Activated T-cell treated with anti-CD3 and anti-CD28 coated beads for 24 hours (primary cell): ENCODE data around the gene RPL35.

Source experiments
- DNase-seq: peaks from one replicate; pipeline ENCODE4 v3.0.0-alpha.2; 2020; ENCODE audit warnings: low read depth

The RPL35 gene

DNA sequence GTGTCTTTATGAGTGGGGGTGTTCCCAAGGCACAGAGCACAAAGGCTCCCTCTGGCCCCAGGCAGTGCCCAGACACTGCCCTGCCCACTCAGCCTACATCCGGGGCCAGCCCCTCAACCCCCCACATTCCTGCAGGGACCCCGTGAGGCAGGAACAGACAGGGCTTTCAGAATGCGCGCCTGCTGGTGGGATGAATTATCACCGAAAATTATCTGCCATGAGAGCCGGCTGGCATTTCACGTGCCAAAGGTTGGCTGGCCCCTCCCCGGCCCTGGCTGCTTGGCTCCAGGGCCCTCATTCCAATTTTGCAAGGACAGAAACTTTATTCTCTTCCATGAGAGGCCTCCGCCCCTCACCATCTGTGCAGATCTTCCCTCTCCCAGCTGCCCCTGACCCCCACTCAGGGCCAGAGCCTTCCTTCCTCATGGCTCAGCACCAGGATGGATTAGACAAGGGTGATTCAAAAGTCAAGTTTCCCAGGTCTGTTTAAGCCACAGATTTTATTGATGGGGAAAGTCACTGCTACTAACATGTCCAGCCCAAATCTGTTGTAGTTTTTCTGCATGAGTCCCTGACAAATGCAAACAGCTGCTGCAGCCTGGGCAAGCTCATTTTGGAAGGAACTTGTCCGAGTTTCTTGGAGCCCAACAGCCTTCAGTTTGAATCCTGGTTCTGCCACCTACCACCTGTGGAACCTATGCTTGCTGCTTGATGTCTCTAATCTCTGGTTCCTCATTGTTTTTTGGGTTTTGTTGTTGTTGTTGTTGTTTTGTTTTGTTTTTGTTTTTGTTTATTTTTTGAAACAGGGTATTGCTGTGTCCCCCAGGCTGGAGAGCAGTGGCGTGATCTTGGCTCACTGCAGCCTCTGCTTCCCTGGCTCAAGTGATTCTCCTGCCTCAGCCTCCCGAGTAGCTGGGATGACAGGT lies 40.8 kb downstream of the RPL35 start:
- DNase-seq: no peak

GRCh38 chr9:124818431-124819281 lies 43.1 kb downstream of the RPL35 start:
- DNase-seq: no peak

GRCh38 chr9:124815601-124816000 lies 46.2 kb downstream of the RPL35 start:
- no peak for DNase-seq

- DNase-seq: no peak
Measured at GRCh38 chr9:124814164-124814535, 47.6 kb downstream of the RPL35 start.

GRCh38 chr9:124813501-124814163 lies 48.1 kb downstream of the RPL35 start:
- DNase-seq: no peak

DNA sequence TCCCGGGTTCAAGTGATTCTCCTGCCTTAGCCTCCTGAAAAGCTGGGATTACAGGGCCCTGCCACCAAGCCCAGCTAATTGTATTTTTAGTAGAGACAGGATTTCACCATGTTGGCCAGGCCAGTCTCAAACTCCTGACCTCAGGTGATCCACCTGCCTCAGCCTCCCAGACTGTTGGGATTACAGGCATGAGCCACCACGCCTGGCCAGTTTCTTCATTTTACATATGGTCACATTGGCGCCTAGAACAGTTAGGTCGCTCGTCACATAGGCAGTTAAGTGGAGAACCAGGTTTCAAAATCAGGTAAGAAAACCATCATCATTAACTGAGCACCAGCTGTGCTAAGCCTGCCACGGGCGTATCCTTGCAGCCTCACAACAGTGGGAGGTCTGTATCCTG lies 48.7 kb downstream of the RPL35 start:
- DNase-seq: no peak

- no peak for DNase-seq
Measured at GRCh38 chr9:124812441-124812876, 49.3 kb downstream of the RPL35 start.

- no peak for DNase-seq
Measured at GRCh38 chr9:124810663-124811355, 50.9 kb downstream of the RPL35 start.

- DNase-seq: no peak
Measured at GRCh38 chr9:124809741-124810500, 51.8 kb downstream of the RPL35 start.

- DNase-seq: no peak
Measured at GRCh38 chr9:124809211-124809610, 52.5 kb downstream of the RPL35 start.

GRCh38 chr9:124808246-124808956 lies 53.4 kb downstream of the RPL35 start:
- no peak for DNase-seq
